GM19099 (cell line): ENCODE results near the gene DOCK11.
A peak's percentile ranks its signal among the peaks of the same experiment; 100 is the strongest.

Experiments used
- POLR2A ChIP-seq: IDR thresholded peaks from 3 replicates; pipeline ENCODE4 v1.6.1; 2011; ENCODE audit warnings: low read depth; ENCODE audit not compliant: insufficient read length; ENCODE audit errors: extremely low read depth

The DOCK11 gene

GRCh38 chrX:118495061-118495921 lies at the start of gene DOCK11:
Gene DOCK11 (plus strand): TSS chrX:118495815. CDS start chrX:118495972, 157 bp downstream.
- TF ChIP-seq POLR2A: peak; percentile 55

GRCh38 chrX:118448273-118448783 lies 47.3 kb upstream of the DOCK11 start:
- no peak for TF ChIP-seq POLR2A

- no peak for TF ChIP-seq POLR2A
Observed at GRCh38 chrX:118455013-118455412, 40.6 kb upstream of the DOCK11 start.

- no peak for TF ChIP-seq POLR2A
Observed at GRCh38 chrX:118459494-118459893, 36.1 kb upstream of the DOCK11 start.

GRCh38 chrX:118464501-118464900 lies 31.1 kb upstream of the DOCK11 start:
- no peak for TF ChIP-seq POLR2A

GRCh38 chrX:118468122-118468521 lies 27.5 kb upstream of the DOCK11 start:
- TF ChIP-seq POLR2A: no peak

GRCh38 chrX:118474586-118474985 lies 21.0 kb upstream of the DOCK11 start:
- TF ChIP-seq POLR2A: no peak

GRCh38 chrX:118475903-118476302 lies 19.7 kb upstream of the DOCK11 start:
- TF ChIP-seq POLR2A: no peak

- TF ChIP-seq POLR2A: no peak
Observed at GRCh38 chrX:118480172-118480571, 15.4 kb upstream of the DOCK11 start.

GRCh38 chrX:118484216-118484903 lies 11.3 kb upstream of the DOCK11 start:
- TF ChIP-seq POLR2A: no peak

- TF ChIP-seq POLR2A: no peak
Observed at GRCh38 chrX:118493016-118493415, 2.6 kb upstream of the DOCK11 start.

GRCh38 chrX:118493653-118494297 lies 1.8 kb upstream of the DOCK11 start:
- no peak for TF ChIP-seq POLR2A

GRCh38 chrX:118495958-118496762 lies 545 bp downstream of the DOCK11 start:
- TF ChIP-seq POLR2A: peak; percentile 63

GRCh38 chrX:118496763-118497079 lies 1.1 kb downstream of the DOCK11 start:
- no peak for TF ChIP-seq POLR2A
